AG10803 (cell line): ENCODE measurements around the gene GPR173.
A peak's percentile ranks its signal among the peaks of the same experiment; 100 is the strongest.

Experiments used
- DNase-seq: peaks from one replicate; pipeline ENCODE4 v3.0.0; 2010; ENCODE audit warnings: low read depth
- H3K4me3 ChIP-seq: 2 replicates; pipeline ENCODE4 v1.5.1; 2011; ENCODE audit warnings: mild to moderate bottlenecking, low read length, control low read depth
- CTCF ChIP-seq: conservative IDR thresholded peaks from 2 replicates; pipeline ENCODE4 v1.5.1; 2011; ENCODE audit warnings: mild to moderate bottlenecking, low read length, control low read depth, inconsistent platforms

GPR173 gene

DNA sequence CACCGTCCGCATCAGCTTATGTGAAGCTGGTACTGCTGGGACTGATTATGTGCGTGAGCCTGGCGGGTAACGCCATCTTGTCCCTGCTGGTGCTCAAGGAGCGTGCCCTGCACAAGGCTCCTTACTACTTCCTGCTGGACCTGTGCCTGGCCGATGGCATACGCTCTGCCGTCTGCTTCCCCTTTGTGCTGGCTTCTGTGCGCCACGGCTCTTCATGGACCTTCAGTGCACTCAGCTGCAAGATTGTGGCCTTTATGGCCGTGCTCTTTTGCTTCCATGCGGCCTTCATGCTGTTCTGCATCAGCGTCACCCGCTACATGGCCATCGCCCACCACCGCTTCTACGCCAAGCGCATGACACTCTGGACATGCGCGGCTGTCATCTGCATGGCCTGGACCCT, 28.1 kb downstream of the GPR173 start:
- DNase-seq, result no peak
- no peak for TF ChIP-seq CTCF
- H3K4me3 ChIP-seq, result no peak overlapping the region

- no peak for TF ChIP-seq CTCF
- no peak overlapping the region for H3K4me3 ChIP-seq
- DNase-seq, result no peak
Observed at GRCh38 chrX:53077207-53078197, 28.9 kb downstream of the GPR173 start.

DNA sequence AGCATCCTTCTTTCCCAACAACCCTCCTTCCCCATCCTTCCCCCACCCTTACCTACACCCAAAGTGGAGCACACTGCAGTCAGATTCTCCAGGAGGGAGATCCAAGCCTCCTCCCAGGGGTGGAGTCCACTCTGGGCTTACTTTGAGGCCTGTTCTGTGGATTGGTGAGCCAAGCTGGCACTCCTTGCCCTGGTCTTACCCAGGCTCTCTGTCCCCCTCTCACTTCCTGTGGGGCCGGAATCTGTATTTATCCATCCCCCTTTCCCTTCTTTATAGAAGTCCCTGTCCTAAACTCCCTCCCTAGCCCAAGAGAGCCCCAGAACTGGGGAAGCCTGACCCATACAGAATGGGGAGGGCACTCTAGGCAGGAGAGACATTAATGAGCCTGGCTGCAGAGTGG, 30.4 kb downstream of the GPR173 start:
- no peak for TF ChIP-seq CTCF
- no peak overlapping the region for H3K4me3 ChIP-seq
- no peak for DNase-seq

DNA sequence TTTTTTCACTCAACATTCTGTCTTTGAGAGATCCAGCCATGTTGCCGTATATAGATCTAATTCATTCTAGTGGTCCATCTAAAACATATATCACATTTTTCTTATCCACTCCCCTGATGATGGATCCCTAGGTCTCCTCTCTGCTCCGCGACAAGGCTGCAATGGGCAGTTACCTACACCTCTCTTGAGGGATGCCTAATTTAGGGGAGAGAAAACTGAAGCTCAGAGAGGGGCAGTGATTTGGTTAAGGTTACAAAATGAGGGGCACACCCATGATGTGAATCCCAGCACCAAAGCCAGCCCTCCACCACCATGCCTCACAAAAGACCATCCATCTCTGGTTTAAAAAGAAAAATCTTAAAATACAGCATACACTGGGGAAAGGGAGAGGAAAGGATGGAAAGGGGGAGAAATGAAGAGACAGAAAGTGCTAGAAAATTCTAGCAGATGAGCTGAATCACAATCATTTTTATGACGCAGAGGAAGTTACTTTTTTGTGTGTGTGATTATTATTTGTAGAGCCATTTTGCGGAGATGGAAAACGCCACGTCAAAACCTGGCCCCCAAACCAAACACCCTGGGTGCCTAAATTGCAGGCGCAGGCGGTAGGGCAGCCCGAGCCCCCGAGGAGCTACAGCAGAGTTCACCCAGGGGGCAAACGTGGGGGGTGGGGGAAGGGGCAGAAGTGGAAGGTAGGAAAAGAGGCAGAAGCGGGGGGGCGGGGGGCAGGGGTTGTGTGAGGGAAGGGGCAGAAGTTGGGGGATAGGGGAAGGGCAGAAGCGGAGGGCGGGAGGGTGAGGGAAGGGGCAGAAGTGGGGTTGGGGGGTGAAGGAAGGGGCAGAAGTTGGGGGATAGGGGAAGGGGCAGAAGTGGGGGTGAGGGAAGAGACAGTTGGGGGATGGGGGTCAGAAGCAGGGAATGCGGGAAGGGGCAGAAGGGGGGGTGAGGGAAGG, 32.3 kb downstream of the GPR173 start:
- no peak for TF ChIP-seq CTCF
- no peak for DNase-seq
- peak overlapping the region; percentile 35 for H3K4me3 ChIP-seq

DNA sequence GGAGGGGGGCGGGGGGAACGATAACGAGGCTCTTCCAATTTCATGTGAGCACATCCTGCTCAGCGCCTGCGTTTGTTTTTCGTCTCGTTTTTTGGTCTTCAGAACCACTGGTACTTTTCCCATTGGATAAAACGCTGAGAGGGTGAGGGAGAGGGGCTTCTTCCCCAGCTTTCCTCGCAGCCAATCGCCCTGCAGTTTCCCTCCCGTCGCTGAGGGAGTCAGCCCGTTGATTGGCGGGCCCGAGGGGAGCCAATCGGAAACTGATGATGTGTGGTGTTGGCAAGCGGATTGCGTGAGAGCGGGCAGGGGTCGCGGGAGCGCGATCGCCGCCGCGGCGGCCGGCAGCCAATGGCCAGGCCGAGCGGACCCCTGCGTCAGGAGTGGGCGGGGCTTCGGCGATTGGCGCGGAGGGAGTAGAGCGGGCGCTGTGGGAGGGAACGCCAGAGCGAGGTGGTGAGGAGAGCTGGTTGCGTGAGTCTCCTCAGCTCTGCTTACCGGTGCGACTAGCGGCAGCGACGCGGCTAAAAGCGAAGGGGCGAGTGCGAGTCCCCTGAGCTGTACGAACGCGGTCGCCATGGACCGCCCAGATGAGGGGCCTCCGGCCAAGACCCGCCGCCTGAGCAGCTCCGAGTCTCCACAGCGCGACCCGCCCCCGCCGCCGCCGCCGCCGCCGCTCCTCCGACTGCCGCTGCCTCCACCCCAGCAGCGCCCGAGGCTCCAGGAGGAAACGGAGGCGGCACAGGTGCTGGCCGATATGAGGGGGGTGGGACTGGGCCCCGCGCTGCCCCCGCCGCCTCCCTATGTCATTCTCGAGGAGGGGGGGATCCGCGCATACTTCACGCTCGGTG, 33.6 kb downstream of the GPR173 start, which contains the start of gene TSPYL2:
TSS of gene TSPYL2 (plus strand) at position 443 of the 848 bp plus-strand sequence. CDS start at position 575, 132 bp downstream.
- peak; percentile 98 for DNase-seq
- no peak for TF ChIP-seq CTCF
- H3K4me3 ChIP-seq, result peak within 1 kb of the TSS; percentile 70

- no peak for DNase-seq
- H3K4me3 ChIP-seq, result peak overlapping the region; percentile 70
- no peak for TF ChIP-seq CTCF
Observed at GRCh38 chrX:53082773-53083616, 34.4 kb downstream of the GPR173 start.
